Tongue (tissue), 2 donors: ENCODE results near the gene ADSL. TPM values are rescaled to one million over a fixed set of nuclear protein-coding genes. Genes with fewer than 3 reads are reported as not detected.

Source experiments
- DNase-seq: peaks from one replicate; pipeline ENCODE4 v3.0.0-alpha.2; 2015
- total RNA-seq: library from RNA; depleted of rRNA; stranded (reverse); fragments of >200 nt; gene quantifications from one replicate; pipeline ENCODE4 v1.2.3, GENCODE V29; 2014

ADSL gene
- total RNA-seq, 1 donor from 2014 or later = 236 TPM

- no peak for DNase-seq
Observed at GRCh38 chr22:40406063-40406890, 60.0 kb downstream of the ADSL start.

- DNase-seq = no peak
Observed at GRCh38 chr22:40407021-40407761, 60.9 kb downstream of the ADSL start.

- no peak for DNase-seq
Observed at GRCh38 chr22:40407831-40408717, 61.8 kb downstream of the ADSL start.

- no peak for DNase-seq
Observed at GRCh38 chr22:40408718-40409612, 62.7 kb downstream of the ADSL start.

GRCh38 chr22:40409613-40410113, 63.4 kb downstream of the ADSL start:
- DNase-seq = no peak

- DNase-seq = no peak
Observed at GRCh38 chr22:40410272-40410671, 64.0 kb downstream of the ADSL start.

GRCh38 chr22:40410731-40411505, 64.6 kb downstream of the ADSL start:
- no peak for DNase-seq

GRCh38 chr22:40411506-40411861, 65.2 kb downstream of the ADSL start:
- DNase-seq = no peak

GRCh38 chr22:40412441-40412840, 66.1 kb downstream of the ADSL start:
- DNase-seq = no peak

GRCh38 chr22:40413873-40414272, 67.6 kb downstream of the ADSL start:
- DNase-seq = no peak

- DNase-seq = no peak
Observed at GRCh38 chr22:40414311-40414710, 68.0 kb downstream of the ADSL start.

GRCh38 chr22:40414838-40415505, 68.7 kb downstream of the ADSL start:
- no peak for DNase-seq

- DNase-seq = no peak
Observed at GRCh38 chr22:40415531-40416266, 69.4 kb downstream of the ADSL start.

GRCh38 chr22:40416267-40416570, 69.9 kb downstream of the ADSL start:
- no peak for DNase-seq

GRCh38 chr22:40416636-40417035, 70.3 kb downstream of the ADSL start:
- DNase-seq = no peak

GRCh38 chr22:40417041-40417440, 70.7 kb downstream of the ADSL start:
- no peak for DNase-seq

GRCh38 chr22:40417881-40418280, 71.6 kb downstream of the ADSL start:
- DNase-seq = no peak

- peak; percentile 94 for DNase-seq
Observed at GRCh38 chr22:40418366-40419201, 72.3 kb downstream of the ADSL start.

GRCh38 chr22:40419718-40420117, 73.4 kb downstream of the ADSL start:
- no peak for DNase-seq
